Esophagus squamous epithelium (tissue), 5 donors: ENCODE results near the gene GNRHR. TPM values are rescaled to one million over a fixed set of nuclear protein-coding genes. Genes with fewer than 3 reads are reported as not detected.
A peak's percentile ranks its signal among the peaks of the same experiment; 100 is the strongest.
"Not testable (repeated sequence)": the region's sequence is repeated elsewhere in the genome, so short reads cannot be mapped to it uniquely, and the experiment has no call there.

Source experiments
- DNase-seq: peaks from one replicate; lab custom pipeline; 2025; lab: John Stamatoyannopoulos, UW
- H3K27ac ChIP-seq, 4 donors: fragments of 200-600 bp; sonication (generic); one replicate each; pipeline ENCODE4 v1.5.1; 2016 to 2019; ENCODE audit warnings: mild to moderate bottlenecking in 1 of 4
- H3K27me3 ChIP-seq, 4 donors: fragments of 200-600 bp; sonication (generic); 1 replicate in 3 of 4; 2 replicates in 1 of 4; pipeline versions ENCODE4 v1.5.1 to v1.6.0; 2017 to 2021; ENCODE audit warnings: antibody characterized with exemption in 1 of 4
- H3K36me3 ChIP-seq, 3 donors: fragments of 200-600 bp; sonication (generic); one replicate each; pipeline ENCODE4 v1.5.1; 2016 to 2019
- H3K4me1 ChIP-seq, 3 donors: fragments of 200-600 bp; sonication (generic); one replicate each; pipeline ENCODE4 v1.5.1; 2017 to 2019
- H3K4me3 ChIP-seq, 4 donors: fragments of 200-600 bp; sonication (generic); 1 replicate in 3 of 4; 2 replicates in 1 of 4; pipeline ENCODE4 v1.5.1; 2016 to 2019; ENCODE audit warnings: mild to moderate bottlenecking in 2 of 4, moderate library complexity in 1 of 4
- H3K9me3 ChIP-seq, 3 donors: fragments of 200-600 bp; sonication (generic); one replicate each; pipeline ENCODE4 v1.5.1; 2016 to 2019
- POLR2A ChIP-seq, 4 donors: fragments of 450-650 bp; IDR thresholded peaks; one replicate each; pipeline ENCODE4 v1.6.1; 2017; ENCODE audit warnings: antibody characterized with exemption in 4 of 4, mild to moderate bottlenecking in 4 of 4, moderate library complexity in 3 of 4
- WGBS, 2 donors: methylation state at CpG; one replicate each; pipeline ENCODE4 v1.1.5; 2018; 5-methylcytosine and 5-hydroxymethylcytosine counted together
- intact Hi-C: fragments of 100-400 bp; cut with DNase I; formaldehyde crosslinking; loops from one replicate; pipeline ENCODE4 v1.15.0; 2022
- total RNA-seq, 4 donors: library from RNA; depleted of rRNA; stranded (reverse); fragments of >200 nt; gene quantifications; one replicate each; pipeline ENCODE4 v1.1.0, GENCODE V29; 2016
- TF ChIP-seq, protein P1 (sequence below), 6 experiments: fragments of 450-650 bp in 4 of 6; fragments of 200-600 bp in 2 of 6; sonication (generic) in 2 of 6; IDR thresholded peaks; one replicate each; pipeline ENCODE4 v1.5.1; 2016 to 2019; ENCODE audit warnings: antibody characterized with exemption in 6 of 6, mild to moderate bottlenecking in 4 of 6, moderate library complexity in 4 of 6
- donor health status: DM: yes; HTN: yes; CAD: no.

Gene GNRHR
- total RNA-seq, 4 donors from 2014 or later: 0.19 to 1.2 (median 0.51) TPM

DNA sequence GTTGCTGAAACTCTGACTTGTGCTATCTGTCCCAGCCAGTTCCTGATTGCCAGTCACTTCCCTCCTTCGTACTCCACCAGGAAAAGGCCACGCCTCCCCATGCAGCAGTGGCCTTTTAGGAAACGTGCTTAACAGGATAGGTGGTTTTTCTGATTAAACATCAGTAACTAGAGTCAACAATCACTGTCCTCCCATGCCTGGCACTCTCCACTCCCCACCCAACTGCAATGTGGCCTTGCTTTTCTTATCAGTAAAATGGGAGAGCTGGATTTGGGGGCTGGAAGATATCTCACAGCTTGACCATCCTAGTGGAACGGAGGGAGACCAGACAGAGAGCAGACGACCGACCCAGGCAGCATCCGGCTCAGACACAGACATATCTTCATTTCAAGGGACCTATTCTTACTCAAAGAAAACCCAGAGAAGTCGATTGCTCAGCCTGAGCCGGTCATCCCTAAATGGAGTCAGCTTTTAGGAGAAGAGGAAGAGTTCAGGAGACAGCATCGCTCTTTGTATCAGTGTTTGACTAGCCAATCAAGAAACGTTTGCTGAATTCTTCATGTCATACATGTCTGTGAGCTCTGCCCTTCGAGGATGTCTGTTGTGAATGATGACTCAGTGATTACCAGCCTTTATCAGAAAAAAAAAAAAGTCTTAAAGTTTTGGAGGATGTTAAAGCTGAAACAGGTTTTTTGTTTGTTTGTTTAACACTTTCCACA lies 40.5 kb downstream of the GNRHR start:
- Histone ChIP-seq H3K36me3 (no peaks in the 10 kb centered on the region), H3K27ac (peak overlapping the region; percentile 38 to 64 (median 50)), H3K27me3 (no peaks in the 10 kb centered on the region), H3K9me3 (no peaks in the 10 kb centered on the region), H3K4me1 (peaks cover 8 to 32% (median 16%) of the 10 kb centered on the region in 3 donors), H3K4me3 (no peak overlapping the region)
- DNase-seq: no peak
- intact Hi-C loops: no loop called here
- no peak for TF ChIP-seq POLR2A (IDR thresholded peaks at IDR 0.05)
- TF ChIP-seq, protein P1, sequence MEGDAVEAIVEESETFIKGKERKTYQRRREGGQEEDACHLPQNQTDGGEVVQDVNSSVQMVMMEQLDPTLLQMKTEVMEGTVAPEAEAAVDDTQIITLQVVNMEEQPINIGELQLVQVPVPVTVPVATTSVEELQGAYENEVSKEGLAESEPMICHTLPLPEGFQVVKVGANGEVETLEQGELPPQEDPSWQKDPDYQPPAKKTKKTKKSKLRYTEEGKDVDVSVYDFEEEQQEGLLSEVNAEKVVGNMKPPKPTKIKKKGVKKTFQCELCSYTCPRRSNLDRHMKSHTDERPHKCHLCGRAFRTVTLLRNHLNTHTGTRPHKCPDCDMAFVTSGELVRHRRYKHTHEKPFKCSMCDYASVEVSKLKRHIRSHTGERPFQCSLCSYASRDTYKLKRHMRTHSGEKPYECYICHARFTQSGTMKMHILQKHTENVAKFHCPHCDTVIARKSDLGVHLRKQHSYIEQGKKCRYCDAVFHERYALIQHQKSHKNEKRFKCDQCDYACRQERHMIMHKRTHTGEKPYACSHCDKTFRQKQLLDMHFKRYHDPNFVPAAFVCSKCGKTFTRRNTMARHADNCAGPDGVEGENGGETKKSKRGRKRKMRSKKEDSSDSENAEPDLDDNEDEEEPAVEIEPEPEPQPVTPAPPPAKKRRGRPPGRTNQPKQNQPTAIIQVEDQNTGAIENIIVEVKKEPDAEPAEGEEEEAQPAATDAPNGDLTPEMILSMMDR (IDR thresholded peaks at IDR 0.05): no peak
- 50 to 74% methylated on average over 10 to 11 of the region's 12 CpGs for WGBS, 2 donors

DNA sequence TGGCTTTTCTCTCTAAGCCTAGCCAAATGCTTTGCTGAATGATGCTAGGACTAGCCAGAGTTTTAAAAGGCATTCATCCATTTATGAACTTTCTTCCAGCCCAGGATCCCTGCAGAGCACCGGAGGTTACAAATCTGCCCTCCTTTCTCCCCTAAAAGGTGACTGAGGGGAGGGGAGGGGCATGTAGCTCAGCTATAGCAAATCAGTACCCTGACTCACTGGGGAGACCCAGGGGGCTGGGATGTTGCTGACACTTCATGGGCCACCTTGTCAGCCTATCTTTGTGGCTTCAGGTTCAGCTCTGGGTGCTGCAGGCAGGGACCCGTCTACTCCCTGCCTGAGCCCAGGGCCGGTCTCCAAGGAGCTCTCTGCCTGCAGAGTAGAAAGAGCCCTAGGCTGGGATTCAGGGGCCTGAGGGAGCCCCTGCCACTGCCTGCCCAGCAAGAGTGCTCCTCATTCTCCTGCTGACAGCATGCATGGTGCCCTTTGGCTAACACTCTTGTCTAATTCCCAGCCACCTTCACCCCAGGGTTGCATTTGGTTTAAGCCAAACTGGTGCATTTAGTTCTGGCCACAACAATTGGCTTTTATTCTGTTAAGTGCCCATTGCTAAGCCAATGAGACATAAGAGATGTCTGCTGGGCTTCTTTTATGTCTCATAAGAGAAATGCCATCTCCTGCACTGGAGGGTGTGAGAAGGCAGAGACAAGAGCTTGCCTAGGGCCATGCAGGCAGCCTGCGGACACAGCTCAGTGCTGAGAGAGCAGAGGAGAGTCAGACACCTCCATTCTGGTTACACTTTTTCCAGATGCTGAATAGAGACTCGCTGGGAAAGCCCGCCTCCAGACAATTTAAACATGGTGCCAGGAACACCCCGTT lies 41.3 kb downstream of the GNRHR start:
- no peak overlapping the region for H3K4me3 ChIP-seq
- H3K9me3 ChIP-seq: no peaks in the 10 kb centered on the region
- no peak for TF ChIP-seq POLR2A (IDR thresholded peaks at IDR 0.05)
- TF ChIP-seq, protein P1 (IDR thresholded peaks at IDR 0.05): no peak
- 60 to 64% methylated on average over 4 to 5 of the region's 7 CpGs for WGBS, 2 donors
- no peaks in the 10 kb centered on the region for H3K36me3 ChIP-seq
- H3K4me1 ChIP-seq: peaks cover 8 to 32% (median 16%) of the 10 kb centered on the region in 3 donors
- intact Hi-C loops: no loop called here
- peak overlapping the region; percentile 38 to 64 (median 50) for H3K27ac ChIP-seq
- H3K27me3 ChIP-seq: no peaks in the 10 kb centered on the region
- no peak for DNase-seq

- no peaks in the 10 kb centered on the region for H3K27me3 ChIP-seq
- intact Hi-C loops: no loop called here
- H3K4me3 ChIP-seq: no peak overlapping the region
- no peak for DNase-seq
- 37 to 49% methylated on average over 3 of the region's 3 CpGs for WGBS, 2 donors
- H3K36me3 ChIP-seq: peaks cover 0 to 7% (median 0%) of the 10 kb centered on the region in 3 donors
- peaks cover 8 to 32% (median 16%) of the 10 kb centered on the region in 3 donors for H3K4me1 ChIP-seq
- no peaks in the 10 kb centered on the region for H3K9me3 ChIP-seq
- TF ChIP-seq POLR2A (IDR thresholded peaks at IDR 0.05): no peak
- TF ChIP-seq, protein P1 (IDR thresholded peaks at IDR 0.05): no peak
- H3K27ac ChIP-seq: peak overlapping the region in 2 of 4 donors; percentile 49 to 64
Measured at GRCh38 chr4:67712000-67712625, 42.1 kb downstream of the GNRHR start.

- 90 to 100% methylated on average over 3 of the region's 3 CpGs for WGBS, 2 donors
- H3K27ac ChIP-seq, H3K9me3 ChIP-seq, DNase-seq, H3K4me3 ChIP-seq, intact Hi-C loops, H3K27me3 ChIP-seq: not testable (repeated sequence)
- Histone ChIP-seq H3K36me3 (peaks cover 0 to 11% (median 0%) of the 10 kb centered on the region in 3 donors), H3K4me1 (peaks cover 0 to 10% (median 6%) of the 10 kb centered on the region in 3 donors)
Measured at GRCh38 chr4:67706682-67707081, 47.5 kb downstream of the GNRHR start.

DNA sequence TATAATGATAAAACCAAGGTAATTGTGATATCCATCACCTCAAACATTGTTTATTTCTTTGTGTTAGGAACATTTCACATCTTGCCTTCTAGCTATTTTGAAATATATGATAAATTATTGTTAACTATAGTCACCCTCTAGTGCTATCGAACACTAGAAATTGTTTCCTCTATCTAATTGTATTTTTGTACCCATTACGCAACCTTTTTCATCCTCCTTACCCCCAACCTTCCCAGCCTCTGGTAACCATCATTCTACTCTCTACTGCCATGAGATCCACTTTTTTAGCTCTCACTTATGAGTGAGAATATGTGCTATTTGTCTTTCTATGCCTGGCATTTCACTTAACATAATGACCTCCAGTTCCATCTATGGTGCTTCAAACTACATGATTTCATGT lies 49.3 kb downstream of the GNRHR start:
- Histone ChIP-seq H3K9me3 (no peaks in the 10 kb centered on the region), H3K27me3 (no peaks in the 10 kb centered on the region), H3K4me3 (no peak overlapping the region), H3K36me3 (peaks cover 0 to 11% (median 0%) of the 10 kb centered on the region in 3 donors), H3K27ac (no peak overlapping the region), H3K4me1 (peaks cover 6 to 16% (median 6%) of the 10 kb centered on the region in 3 donors)
- TF ChIP-seq, protein P1 (IDR thresholded peaks at IDR 0.05): no peak
- TF ChIP-seq POLR2A (IDR thresholded peaks at IDR 0.05): no peak
- intact Hi-C loops: no loop called here
- WGBS, 2 donors: 69 to 91% methylated on average over 2 of the region's 2 CpGs
- DNase-seq: no peak
